Esophagus squamous epithelium (tissue), 4 donors: ENCODE data around the gene NNMT.

Source experiments
- CTCF ChIP-seq, 6 experiments: fragments of 450-650 bp in 4 of 6; fragments of 200-600 bp in 2 of 6; sonication (generic) in 2 of 6; IDR thresholded peaks; one replicate each; pipeline ENCODE4 v1.5.1; 2016 to 2019; ENCODE audit warnings: antibody characterized with exemption in 6 of 6, mild to moderate bottlenecking in 4 of 6, moderate library complexity in 4 of 6
- POLR2A ChIP-seq, 4 donors: fragments of 450-650 bp; IDR thresholded peaks; one replicate each; pipeline ENCODE4 v1.6.1; 2017; ENCODE audit warnings: antibody characterized with exemption in 4 of 4, mild to moderate bottlenecking in 4 of 4, moderate library complexity in 3 of 4

- TF ChIP-seq POLR2A (IDR thresholded peaks at IDR 0.05) (no peak), CTCF (IDR thresholded peaks at IDR 0.05) (no peak)
Observed at GRCh38 chr11:114288136-114288535, 8.1 kb upstream of the NNMT start.
